Thyroid gland (tissue), 4 donors: ENCODE data around the gene GABRD.

Experiments
- CTCF ChIP-seq, 6 experiments: fragments of 200-600 bp in 3 of 6; fragments of 450-650 bp in 3 of 6; sonication (generic) in 3 of 6; IDR thresholded peaks; one replicate each; pipeline ENCODE4 v1.5.1; 2016 to 2019; ENCODE audit warnings: antibody characterized with exemption in 6 of 6, mild to moderate bottlenecking in 2 of 6, inconsistent platforms in 1 of 6, moderate library complexity in 1 of 6
- POLR2A ChIP-seq, 2 donors: fragments of 450-650 bp; IDR thresholded peaks; one replicate each; pipeline ENCODE4 v1.6.1; 2017; ENCODE audit warnings: antibody characterized with exemption in 2 of 2, mild to moderate bottlenecking in 2 of 2, moderate library complexity in 1 of 2

- TF ChIP-seq CTCF (IDR thresholded peaks at IDR 0.05) = no peak
- no peak for TF ChIP-seq POLR2A (IDR thresholded peaks at IDR 0.05)
These were observed 56.0 kb downstream of the GABRD start for GRCh38 chr1:2074944-2075740.
